ENCODE data around the gene MLXIP.
"Not testable (repeated sequence)": the region's sequence is repeated elsewhere in the genome, so short reads cannot be mapped to it uniquely, and the experiment has no call there.

MLXIP gene, protein sequence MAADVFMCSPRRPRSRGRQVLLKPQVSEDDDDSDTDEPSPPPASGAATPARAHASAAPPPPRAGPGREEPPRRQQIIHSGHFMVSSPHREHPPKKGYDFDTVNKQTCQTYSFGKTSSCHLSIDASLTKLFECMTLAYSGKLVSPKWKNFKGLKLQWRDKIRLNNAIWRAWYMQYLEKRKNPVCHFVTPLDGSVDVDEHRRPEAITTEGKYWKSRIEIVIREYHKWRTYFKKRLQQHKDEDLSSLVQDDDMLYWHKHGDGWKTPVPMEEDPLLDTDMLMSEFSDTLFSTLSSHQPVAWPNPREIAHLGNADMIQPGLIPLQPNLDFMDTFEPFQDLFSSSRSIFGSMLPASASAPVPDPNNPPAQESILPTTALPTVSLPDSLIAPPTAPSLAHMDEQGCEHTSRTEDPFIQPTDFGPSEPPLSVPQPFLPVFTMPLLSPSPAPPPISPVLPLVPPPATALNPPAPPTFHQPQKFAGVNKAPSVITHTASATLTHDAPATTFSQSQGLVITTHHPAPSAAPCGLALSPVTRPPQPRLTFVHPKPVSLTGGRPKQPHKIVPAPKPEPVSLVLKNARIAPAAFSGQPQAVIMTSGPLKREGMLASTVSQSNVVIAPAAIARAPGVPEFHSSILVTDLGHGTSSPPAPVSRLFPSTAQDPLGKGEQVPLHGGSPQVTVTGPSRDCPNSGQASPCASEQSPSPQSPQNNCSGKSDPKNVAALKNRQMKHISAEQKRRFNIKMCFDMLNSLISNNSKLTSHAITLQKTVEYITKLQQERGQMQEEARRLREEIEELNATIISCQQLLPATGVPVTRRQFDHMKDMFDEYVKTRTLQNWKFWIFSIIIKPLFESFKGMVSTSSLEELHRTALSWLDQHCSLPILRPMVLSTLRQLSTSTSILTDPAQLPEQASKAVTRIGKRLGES

DNA sequence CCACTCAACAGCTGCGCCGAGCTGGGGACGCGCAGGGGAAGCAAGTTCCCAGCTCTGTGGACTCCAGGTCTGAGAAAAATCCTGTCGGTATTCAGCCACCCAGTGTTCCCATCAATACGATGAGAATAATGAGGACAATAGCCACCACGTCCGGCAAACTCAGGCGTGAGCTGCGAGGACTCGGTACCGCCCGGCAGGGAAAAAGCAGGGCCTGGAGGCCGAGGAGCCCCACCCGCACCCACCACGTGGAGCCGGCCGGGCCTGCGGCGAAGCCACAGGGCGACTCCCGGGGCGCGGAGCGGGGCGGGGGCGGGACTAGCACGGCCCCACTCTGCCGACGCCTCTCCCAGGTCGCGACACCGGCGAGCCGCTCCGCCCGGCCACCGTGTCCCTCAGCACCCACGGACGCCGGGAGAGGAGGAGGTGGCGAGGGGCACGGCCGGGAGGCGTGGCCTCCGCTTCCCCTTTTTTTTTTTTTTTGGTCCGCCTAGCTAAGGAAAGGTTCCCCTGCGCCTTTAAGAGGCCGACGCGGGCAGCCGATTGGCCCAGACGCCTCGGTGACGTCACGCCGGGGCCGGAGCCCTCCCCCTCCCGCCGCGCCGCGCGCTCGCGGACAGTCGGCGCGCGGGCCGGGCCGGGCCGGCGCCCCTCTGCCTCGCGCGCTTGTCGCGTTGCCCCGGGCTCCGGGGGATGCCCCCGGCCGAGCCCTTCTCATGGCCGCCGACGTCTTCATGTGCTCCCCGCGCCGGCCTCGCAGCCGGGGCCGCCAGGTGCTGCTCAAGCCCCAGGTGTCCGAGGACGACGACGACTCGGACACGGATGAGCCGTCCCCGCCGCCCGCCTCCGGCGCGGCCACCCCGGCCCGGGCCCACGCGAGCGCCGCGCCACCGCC lies at the start of gene MLXIP:
Gene MLXIP, plus strand, starts transcription at position 616 of the 892 bp plus-strand sequence. Its CDS starts 98 bp downstream, at position 714.
- peak; percentile 83 for DNase-seq (ENCODE audit: low read depth)

GRCh38 chr12:122028905-122029560 lies 49.5 kb upstream of the MLXIP start:
- no peak for DNase-seq (ENCODE audit: low read depth)

DNA sequence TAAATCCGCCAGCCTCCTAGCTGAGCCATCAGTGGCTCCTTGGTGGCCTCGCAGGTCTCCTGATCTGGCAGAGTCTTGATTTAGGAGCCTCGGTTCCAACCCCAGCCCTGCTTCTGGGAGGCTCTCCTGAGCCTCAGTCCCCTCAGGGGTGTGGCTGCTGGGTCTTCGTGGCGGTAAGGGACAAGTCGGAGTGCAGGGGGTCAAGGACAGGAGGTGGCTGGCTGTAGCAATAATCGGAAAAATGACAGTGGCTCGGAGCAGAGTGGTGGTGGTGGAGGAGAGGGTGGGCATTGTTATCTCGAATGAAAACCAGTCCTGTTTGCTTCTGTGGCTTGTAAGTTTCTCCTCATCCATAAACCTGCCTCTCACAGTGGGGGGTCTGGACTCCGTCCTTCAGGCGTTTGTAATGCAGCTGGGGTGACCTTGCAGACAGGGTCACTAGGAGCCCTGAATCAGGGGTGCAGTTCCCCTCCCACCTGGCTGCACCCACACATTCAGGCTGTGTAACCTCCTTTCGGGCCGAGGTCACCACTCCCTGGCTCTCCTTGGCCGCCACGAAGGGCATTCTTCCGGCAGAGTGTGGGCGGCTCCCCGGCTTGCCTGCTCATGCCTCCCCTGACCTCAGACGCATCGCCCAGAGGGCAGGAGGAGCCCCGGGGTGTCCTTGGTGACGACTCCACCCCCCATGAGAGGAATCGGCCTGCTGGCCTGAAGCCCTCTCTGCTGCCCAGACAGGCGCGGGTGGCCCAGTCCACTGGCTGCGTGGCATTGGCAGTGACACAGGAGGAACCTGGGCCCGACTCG lies 48.7 kb upstream of the MLXIP start:
- DNase-seq (ENCODE audit: low read depth), result no peak

GRCh38 chr12:122030424-122031035 lies 48.0 kb upstream of the MLXIP start:
- DNase-seq (ENCODE audit: low read depth), result no peak

- peak; percentile 33 for DNase-seq (ENCODE audit: low read depth)
Measured at GRCh38 chr12:122031342-122032216, 47.0 kb upstream of the MLXIP start.

DNA sequence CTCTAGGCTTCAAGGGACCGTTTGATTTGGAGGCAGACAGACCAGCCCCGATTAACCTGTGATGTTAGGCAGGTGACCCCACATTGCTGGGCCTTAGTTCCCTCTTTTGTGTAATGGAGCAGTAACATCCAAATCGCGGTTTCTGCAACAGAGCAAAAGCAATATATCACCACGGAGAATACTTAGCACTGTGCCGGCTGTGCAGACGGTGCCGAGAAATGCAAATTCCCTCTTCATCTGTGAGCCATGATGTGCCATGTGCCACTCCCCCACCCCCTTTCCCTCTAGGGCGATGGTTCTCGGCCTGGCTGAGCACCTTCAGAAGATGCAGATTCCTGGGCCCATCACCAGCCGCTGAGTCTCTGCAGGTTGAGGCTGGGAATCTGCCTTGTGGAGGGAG lies 46.0 kb upstream of the MLXIP start:
- no peak for DNase-seq (ENCODE audit: low read depth)

DNA sequence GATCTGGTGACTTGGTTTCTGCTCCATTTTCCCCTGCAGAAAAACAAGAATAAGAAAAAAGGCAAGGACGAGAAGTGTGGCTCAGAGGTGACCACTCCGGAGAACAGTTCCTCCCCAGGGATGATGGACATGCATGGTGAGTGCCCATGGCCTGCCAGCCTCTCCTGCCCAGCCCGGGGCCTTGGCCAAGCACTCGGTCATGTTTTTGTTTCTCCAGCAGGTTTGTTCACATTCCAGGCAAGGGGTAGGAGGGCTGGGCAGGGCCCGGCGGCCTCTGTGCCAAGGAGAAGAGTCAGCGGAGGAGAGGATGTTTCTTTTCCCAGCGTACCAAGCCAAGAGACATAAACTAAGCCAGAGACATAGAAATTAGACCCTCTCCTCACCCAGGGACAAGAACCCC lies 43.3 kb upstream of the MLXIP start:
- no peak for DNase-seq (ENCODE audit: low read depth)

DNA sequence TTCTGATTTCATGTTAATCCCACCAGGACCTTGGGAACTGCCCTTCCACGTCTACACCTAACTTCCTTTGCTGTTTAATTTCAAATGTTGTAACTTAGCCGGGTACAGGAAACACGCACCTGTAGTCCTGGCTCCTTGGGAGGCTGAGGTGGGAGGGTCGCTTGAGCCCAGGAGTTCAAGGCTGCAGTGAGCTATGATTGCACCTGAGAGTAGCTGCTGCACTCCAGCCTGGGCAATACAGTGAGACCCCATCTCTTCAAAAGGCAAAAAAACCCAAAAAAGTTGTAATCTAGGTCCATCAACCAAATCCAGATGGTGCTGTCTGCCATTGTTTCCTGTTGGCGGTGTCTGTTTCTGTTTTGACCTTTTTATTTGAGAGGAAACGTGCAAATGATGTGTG lies 42.4 kb upstream of the MLXIP start:
- DNase-seq (ENCODE audit: low read depth), result no peak

DNA sequence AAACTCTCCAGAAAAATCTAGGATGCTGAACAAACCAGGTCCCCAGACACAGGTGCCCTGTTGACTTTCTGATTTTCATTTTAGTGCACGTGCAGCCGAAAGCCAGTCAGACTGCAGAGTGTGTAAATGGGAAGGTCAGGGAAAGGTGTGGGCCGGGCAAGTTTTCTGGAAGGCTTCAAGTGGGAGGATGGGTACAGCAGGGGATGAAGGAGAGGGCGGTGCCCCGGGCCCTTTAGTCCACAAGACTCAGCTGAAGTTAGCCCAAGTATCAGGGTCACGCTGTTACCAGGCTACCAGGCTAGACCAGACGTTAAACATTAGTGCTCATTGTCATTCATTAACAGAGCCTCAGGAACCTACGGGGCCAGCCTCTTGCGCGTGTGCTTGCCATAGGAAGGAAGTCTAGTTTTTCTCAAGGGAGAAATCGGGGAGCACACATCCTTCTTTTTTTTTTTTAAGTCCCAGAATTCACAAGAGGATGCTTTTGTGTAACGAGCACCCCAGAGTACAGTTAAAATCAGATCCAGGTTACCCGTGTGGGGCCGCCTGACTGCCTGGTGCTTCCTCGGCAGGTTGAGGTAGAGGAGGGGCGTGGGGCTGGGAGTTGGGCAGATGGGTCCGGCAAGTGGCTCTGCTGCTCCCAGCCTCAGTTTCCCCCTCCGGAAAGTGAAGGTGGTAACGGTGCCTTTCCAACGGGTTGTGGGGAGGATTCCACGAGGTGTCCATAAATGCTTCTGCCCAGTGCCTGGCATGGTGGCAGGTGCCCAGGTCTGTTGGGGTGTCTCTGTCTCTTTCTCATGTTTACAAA lies 37.8 kb upstream of the MLXIP start:
- DNase-seq (ENCODE audit: low read depth), result no peak

GRCh38 chr12:122041458-122041857 lies 37.1 kb upstream of the MLXIP start:
- DNase-seq (ENCODE audit: low read depth), result not testable (repeated sequence)

DNA sequence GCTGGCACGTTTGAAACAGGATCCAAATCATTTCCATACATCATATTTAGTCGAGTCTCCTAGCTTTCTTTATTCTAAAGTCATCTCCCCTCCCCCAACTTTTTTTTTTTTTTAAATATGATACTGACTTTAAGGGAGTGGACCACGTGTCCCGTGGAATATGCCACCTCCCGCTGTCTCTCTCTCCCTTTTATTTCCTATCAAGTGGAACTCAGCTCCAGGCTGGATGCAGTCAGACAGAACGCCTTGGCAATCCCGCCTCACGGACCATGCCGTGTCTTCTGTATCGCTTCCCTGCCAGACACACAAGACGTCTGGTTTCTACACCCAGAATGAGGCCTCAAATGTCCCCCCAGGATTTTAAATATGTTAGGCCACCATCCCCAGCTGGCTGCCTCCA lies 35.6 kb upstream of the MLXIP start:
- DNase-seq (ENCODE audit: low read depth), result no peak

DNA sequence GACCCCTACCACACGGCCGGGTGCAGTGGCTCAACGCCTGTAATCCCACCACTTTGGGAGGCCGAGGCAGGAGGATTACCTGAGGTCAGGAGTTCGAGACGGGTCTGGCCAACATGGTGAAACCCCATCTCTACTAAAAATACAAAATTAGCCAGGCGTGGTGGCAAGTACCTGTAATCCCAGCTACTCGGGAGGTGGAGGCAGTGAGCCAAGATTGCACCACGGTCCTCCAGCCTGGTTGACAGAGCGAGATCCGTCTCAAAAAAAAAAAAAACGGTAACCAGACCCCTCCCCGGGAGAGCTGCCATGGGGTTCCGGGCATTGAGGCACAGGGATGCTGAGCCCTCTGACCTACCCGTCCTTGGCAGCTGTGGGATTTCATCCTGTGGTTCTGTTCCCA lies 35.1 kb upstream of the MLXIP start:
- no peak for DNase-seq (ENCODE audit: low read depth)

- no peak for DNase-seq (ENCODE audit: low read depth)
Measured at GRCh38 chr12:122045262-122045661, 33.3 kb upstream of the MLXIP start.

DNA sequence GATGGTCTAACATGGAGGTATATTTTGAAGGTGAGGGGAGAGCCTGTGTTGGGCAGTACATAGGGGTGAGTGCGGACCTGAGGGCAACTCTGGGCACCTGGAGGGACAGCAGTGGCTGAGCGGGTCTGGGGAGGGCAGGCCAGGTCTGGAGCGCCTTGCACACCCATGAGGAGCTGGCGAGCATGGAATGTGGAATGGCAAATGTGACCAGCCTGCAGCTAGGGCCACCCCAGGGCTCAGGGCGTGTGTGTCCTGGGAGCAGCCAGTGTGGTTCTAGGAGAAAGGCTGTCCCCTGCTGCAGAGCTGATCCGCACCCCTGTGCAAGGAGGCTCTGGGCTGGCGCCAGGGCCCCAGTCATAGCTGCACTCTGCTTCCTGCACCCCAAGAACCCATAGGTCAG lies 32.4 kb upstream of the MLXIP start:
- no peak for DNase-seq (ENCODE audit: low read depth)

DNA sequence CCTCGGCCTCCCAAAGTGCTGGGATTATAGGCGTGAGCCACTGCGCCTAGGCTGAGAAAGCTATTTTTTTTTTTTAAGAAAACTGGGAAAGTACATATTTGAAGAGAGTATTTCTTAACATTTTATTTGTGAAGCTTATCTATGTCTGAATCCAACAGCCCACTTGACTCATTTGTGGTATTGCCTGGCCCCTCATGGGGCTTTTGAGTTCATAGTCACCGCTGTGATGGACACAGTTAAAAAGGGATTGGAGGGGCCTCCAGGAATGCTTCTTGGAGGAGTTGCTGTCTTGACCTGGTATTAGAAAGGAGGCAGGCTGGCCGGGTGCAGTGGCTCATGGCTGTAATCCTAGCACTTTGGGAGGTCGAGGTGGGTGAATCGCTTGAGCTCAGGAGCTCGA lies 30.4 kb upstream of the MLXIP start:
- no peak for DNase-seq (ENCODE audit: low read depth)

DNA sequence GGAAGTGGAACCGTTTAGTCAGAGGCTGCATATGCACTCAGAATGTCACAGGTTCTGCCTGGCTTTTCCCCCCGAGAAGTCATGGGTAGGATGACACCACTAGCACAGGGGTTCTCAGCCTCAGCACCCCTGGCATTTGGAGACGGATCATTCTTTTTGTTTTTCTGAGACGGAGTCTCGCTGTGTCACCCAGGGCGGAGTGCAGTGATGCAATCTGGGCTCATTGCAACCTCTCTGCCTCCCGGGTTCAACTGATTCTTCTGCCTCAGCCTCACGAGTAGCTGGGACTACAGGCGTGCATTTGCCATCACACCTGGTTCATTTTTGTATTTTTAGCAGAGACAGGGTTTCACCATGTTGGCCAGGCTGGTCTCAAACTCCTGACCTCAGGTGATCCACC lies 28.7 kb upstream of the MLXIP start:
- no peak for DNase-seq (ENCODE audit: low read depth)

DNA sequence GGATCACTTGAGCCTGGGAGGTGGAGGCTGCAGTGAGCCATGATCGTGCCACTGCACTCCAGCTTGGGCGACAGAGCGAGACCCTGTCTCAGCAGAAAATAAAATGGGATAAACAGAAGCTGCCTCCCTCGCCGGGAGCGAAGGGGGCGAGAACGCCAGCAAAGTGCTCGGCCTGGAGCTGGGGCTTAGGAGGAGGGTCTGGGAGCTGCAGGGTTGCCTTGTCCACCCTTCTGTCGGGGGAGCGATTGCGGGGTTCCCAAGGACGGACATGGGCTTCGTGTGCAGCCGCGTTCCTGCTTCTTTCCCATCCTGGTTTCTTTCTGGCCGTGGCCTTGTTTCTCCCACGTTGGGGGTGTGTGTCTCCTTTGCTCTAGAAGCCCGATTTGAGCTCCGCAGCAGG lies 27.9 kb upstream of the MLXIP start:
- DNase-seq (ENCODE audit: low read depth), result no peak

DNA sequence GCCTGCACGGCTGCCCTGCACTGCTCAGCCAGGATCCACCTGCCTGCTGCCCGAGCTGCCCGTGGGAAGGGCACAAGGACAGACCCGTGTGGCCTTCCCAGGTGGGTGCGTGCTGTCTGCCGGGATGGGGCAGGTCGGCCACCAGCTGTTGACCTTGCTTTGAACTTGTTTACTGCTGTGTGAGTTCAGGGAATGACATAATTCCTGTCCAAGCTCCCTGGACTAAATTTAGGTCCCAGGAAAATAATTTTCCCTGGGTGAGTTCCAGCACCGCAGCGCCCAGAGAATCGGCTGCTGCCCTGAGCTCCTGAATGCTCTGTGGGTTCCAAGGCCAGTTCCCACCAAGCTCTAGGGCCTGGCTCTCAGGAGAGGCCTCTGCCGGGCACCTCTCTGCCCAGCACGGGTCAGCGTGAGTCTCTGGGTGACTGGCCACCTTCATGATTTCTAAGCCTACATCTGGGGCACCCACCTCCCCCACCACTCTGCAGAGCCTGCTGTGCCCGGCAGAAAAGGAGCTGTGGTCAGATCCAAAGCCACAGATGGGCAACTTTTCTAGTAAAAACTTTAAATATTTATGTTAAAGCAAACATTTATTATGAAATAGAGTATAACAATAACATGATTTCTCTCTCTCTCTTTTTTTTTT lies 27.2 kb upstream of the MLXIP start:
- DNase-seq (ENCODE audit: low read depth), result no peak

Data from activated T-helper 9 cell treated with anti-CD3 and anti-CD28 coated beads, Interleukin-2, amount 50 U/mL, for 16 hours (primary cell).